Left lung (tissue), 10 donors: ENCODE results near the gene KLK4. TPM values are rescaled to one million over a fixed set of nuclear protein-coding genes. Genes with fewer than 3 reads are reported as not detected.

Source experiments
- ATAC-seq: fragments of 200-7000 bp; cut with Tn5 transposase; one replicate; pipeline ENCODE4 v1.9.1; 2020; ENCODE audit warnings: moderate library complexity
- DNase-seq, 4 donors: peaks; one replicate each; pipeline ENCODE4 v3.0.0-alpha.2; 2013 to 2020
- H3K27ac ChIP-seq, 2 donors: fragments of 200-600 bp; sonication (generic) in 1 of 2; one replicate each; pipeline versions ENCODE4 v1.5.0 to v1.8.0; 2020 to 2021
- H3K27me3 ChIP-seq, 2 donors: fragments of 200-600 bp; sonication (generic) in 1 of 2; one replicate each; pipeline versions ENCODE4 v1.5.0 to v1.8.0; 2020 to 2021
- H3K36me3 ChIP-seq, 2 donors: fragments of 200-600 bp; sonication (generic) in 1 of 2; one replicate each; pipeline versions ENCODE4 v1.5.0 to v1.8.0; 2020 to 2021
- H3K4me1 ChIP-seq, 2 donors: fragments of 200-600 bp; one replicate each; pipeline ENCODE4 v1.8.0; 2021
- H3K4me3 ChIP-seq, 2 donors: fragments of 200-600 bp; sonication (generic) in 1 of 2; one replicate each; pipeline versions ENCODE4 v1.5.0 to v1.8.0; 2020 to 2021; ENCODE audit warnings: mild to moderate bottlenecking in 1 of 2
- H3K9me3 ChIP-seq, 2 donors: fragments of 200-600 bp; sonication (generic) in 1 of 2; one replicate each; pipeline versions ENCODE4 v1.5.0 to v1.8.0; 2020 to 2021
- intact Hi-C, 2 donors: fragments of 100-400 bp; cut with DNase I; formaldehyde crosslinking; loops; one replicate each; pipeline versions ENCODE4 v1.11.2 to v1.14.2; 2022
- polyA plus RNA-seq, 6 donors: library from polyadenylated mRNA; unstranded; fragments of 120-200 nt; gene quantifications; one replicate each; pipeline ENCODE4 v1.2.1, GENCODE V29; 2013; ENCODE audit not compliant: insufficient read length in 6 of 6
- total RNA-seq, 2 donors: library from RNA; stranded (reverse); fragmentation: NEBNext Ultra II Directional; extraction: Animal tissue kit (Norgen Biotek cat#: 25700); gene quantifications; one replicate each; pipeline ENCODE4 v1.2.1, GENCODE V29; 2021
- TF ChIP-seq, protein P1 (sequence below), 2 donors: fragments of 200-600 bp; sonication (generic) in 1 of 2; IDR thresholded peaks; one replicate each; pipeline versions ENCODE4 v1.5.0 to v1.8.0; 2021; ENCODE audit warnings: antibody characterized with exemption in 2 of 2
- donor health status: DM: no; HTN: yes; CAD: no.
- donor health status: DM: no; HTN: no; CAD: no.

The KLK4 gene
- total and polyA plus RNA-seq, 8 donors, result not detected

DNA sequence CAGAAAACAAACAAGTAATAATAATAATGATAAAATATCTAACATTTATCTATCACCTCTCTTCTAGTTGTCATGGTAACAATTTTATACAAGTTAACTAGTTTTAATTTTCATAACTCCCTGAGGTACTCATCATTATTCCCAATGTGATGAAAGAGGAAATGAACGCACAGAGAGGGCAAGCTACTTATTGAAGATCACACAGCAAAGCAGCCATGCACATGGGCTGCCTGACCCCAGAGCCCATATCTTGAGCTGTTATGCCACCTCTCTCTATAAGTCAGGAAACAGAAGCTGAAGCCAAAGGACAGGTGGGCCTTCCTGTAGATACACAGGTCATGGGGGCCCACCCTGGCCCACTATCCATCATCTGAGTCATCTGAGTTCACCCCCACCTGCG is 4.9 kb upstream of the KLK4 start:
- no peak overlapping the region for H3K4me3 ChIP-seq
- no peak for ATAC-seq
- intact Hi-C loops, result no loop called here
- DNase-seq, result no peak
- H3K9me3 ChIP-seq, result no peaks in the 10 kb centered on the region
- H3K4me1 ChIP-seq, result no peaks in the 10 kb centered on the region
- no peak overlapping the region for H3K27ac ChIP-seq
- TF ChIP-seq, protein P1, sequence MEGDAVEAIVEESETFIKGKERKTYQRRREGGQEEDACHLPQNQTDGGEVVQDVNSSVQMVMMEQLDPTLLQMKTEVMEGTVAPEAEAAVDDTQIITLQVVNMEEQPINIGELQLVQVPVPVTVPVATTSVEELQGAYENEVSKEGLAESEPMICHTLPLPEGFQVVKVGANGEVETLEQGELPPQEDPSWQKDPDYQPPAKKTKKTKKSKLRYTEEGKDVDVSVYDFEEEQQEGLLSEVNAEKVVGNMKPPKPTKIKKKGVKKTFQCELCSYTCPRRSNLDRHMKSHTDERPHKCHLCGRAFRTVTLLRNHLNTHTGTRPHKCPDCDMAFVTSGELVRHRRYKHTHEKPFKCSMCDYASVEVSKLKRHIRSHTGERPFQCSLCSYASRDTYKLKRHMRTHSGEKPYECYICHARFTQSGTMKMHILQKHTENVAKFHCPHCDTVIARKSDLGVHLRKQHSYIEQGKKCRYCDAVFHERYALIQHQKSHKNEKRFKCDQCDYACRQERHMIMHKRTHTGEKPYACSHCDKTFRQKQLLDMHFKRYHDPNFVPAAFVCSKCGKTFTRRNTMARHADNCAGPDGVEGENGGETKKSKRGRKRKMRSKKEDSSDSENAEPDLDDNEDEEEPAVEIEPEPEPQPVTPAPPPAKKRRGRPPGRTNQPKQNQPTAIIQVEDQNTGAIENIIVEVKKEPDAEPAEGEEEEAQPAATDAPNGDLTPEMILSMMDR (IDR thresholded peaks at IDR 0.05), result no peak
- H3K27me3 ChIP-seq, result peaks cover 11 to 87% of the 10 kb centered on the region in 2 donors
- H3K36me3 ChIP-seq, result no peaks in the 10 kb centered on the region

DNA sequence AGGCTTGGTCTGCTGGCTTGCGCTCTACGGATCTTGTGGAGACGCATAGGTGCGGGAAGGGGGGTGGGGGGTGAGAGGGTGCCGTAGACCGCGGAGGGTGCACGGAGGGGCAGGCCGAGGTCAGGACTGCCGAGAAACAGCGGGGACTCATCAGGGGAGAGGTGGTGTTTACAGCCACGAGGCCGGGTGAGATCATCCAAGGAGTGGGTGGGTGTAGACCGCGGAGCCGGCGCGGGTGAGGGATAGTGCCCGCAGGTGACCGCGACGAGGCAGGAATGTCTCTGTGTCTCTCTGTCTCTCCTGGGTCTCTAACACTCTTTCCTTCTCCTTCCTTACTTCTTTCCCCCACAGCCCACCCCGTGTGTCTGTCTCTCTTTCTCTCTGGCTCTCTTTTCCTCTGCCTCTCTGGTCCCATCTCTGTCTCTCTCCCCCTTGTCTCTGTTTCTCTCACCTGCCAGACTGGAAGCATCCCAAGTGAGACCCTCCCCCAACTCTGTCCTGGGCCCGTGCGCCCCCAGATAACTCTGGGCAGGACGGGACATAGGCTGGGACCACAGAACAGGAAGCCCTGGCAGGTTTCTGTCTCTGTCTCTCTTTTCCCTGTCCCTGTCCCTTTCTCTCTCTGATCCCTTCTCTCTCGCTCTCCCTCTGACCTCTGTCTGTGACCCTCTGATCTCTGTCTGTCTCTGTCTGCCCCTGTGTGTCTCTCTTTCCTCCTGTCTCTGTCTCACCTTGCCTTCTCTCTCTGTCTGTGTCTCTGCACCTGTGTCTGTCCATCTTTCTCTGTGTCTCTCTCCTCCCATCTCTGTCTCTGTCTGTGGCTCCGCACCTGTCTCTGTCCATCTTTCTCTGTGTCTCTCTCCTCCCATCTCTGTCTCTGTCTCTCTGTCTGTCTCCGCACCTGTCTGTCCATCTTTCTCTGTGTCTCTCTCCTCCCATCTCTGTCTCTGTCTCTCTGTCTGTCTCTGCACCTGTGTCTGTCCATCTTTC is 1.8 kb upstream of the KLK4 start:
- DNase-seq (no peak), ATAC-seq (peak; percentile 26)
- Histone ChIP-seq H3K27ac (no peak overlapping the region), H3K9me3 (no peaks in the 10 kb centered on the region), H3K4me1 (no peaks in the 10 kb centered on the region), H3K27me3 (peaks cover 29 to 90% of the 10 kb centered on the region in 2 donors), H3K36me3 (no peaks in the 10 kb centered on the region), H3K4me3 (no peak overlapping the region)
- intact Hi-C loops, result no loop called here
- TF ChIP-seq, protein P1 (IDR thresholded peaks at IDR 0.05), result no peak

DNA sequence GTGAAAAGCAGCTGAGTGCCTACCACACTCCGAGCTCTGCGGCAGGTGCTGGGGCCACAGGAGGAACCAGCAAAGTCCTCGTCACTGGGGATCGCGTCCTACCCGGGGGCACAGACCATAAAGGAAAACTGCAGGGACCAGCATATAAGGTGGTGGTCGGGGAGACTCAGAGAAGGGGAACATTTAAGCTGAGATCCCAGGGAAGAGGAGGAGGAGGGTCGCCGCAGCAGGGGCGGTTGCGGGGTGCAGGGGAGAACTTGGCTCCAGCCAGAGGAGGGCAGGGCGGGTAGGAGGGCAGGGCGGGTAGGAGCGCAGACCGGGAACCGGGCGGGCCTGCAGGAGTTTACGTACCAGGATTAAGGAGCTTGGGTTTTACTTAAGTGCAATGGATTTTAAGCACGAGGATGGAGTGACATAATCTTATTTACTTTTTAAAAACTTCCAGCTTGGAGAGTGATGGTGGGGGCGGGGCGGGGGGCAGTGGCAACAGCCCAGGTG is 956 bp upstream of the KLK4 start:
- no peak overlapping the region for H3K27ac ChIP-seq
- no peaks in the 10 kb centered on the region for H3K36me3 ChIP-seq
- H3K27me3 ChIP-seq, result peaks cover 31 to 91% of the 10 kb centered on the region in 2 donors
- no peaks in the 10 kb centered on the region for H3K9me3 ChIP-seq
- DNase-seq (no peak), ATAC-seq (no peak)
- TF ChIP-seq, protein P1 (IDR thresholded peaks at IDR 0.05), result no peak
- H3K4me3 ChIP-seq, result no peak overlapping the region
- no peaks in the 10 kb centered on the region for H3K4me1 ChIP-seq
- intact Hi-C loops, result no loop called here

DNA sequence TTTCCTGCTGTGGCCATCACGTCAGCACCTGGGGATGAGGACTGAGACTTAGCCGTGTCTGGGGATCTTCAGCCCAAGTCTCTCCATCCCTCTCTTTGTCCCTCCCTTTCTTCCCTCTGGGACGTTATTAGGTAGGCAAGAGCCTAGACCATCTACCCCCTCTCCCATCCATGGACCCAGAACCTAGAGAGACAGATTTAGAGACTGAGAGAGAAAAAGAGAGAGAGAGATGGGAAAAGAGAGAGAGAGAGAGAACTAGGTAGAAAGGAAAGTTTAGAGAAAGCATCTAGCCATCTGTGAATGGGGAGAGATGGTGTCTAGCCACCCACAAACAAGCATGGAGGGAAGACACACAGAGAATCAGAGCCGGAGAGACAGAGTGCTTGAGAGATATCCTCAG is 473 bp downstream of the KLK4 start:
- no peak overlapping the region for H3K4me3 ChIP-seq
- TF ChIP-seq, protein P1 (IDR thresholded peaks at IDR 0.05), result no peak
- intact Hi-C loops, result no loop called here
- no peak overlapping the region for H3K27ac ChIP-seq
- no peaks in the 10 kb centered on the region for H3K9me3 ChIP-seq
- H3K27me3 ChIP-seq, result peaks cover 31 to 89% of the 10 kb centered on the region in 2 donors
- H3K4me1 ChIP-seq, result no peaks in the 10 kb centered on the region
- no peaks in the 10 kb centered on the region for H3K36me3 ChIP-seq
- ATAC-seq (no peak), DNase-seq (no peak)
